WERI-Rb-1 (cell line): Measurements from ENCODE around the gene FAM229A.
"Not testable (repeated sequence)": the region's sequence is repeated elsewhere in the genome, so short reads cannot be mapped to it uniquely, and the experiment has no call there.

Experiments used
- DNase-seq: peaks from one replicate; pipeline ENCODE4 v3.0.0-alpha.2; 2020
- H3K27ac ChIP-seq: fragments of 250-450 bp; sonication (Bioruptor Pico); 2 replicates; pipeline ENCODE4 v1.5.1; 2020; ENCODE audit warnings: mild to moderate bottlenecking, moderate library complexity
- H3K27me3 ChIP-seq: fragments of 250-450 bp; sonication (Bioruptor Pico); 2 replicates; pipeline ENCODE4 v1.5.1; 2021; ENCODE audit warnings: mild to moderate bottlenecking, low read depth, moderate library complexity; ENCODE audit not compliant: insufficient read depth, severe bottlenecking
- H3K36me3 ChIP-seq: fragments of 250-450 bp; sonication (Bioruptor Pico); 2 replicates; pipeline ENCODE4 v1.5.1; 2020; ENCODE audit warnings: mild to moderate bottlenecking, moderate library complexity
- H3K4me3 ChIP-seq: 2 replicates; pipeline ENCODE4 v1.5.1; 2011; ENCODE audit warnings: low read depth, mild to moderate bottlenecking, control low read depth, low read length
- H3K9me3 ChIP-seq: fragments of 250-450 bp; sonication (Bioruptor Pico); 2 replicates; pipeline ENCODE4 v1.5.1; 2021; ENCODE audit warnings: mild to moderate bottlenecking, moderate library complexity; ENCODE audit not compliant: severe bottlenecking
- TF ChIP-seq, protein P1 (sequence below): IDR thresholded peaks from 2 replicates; pipeline ENCODE4 v1.5.1; 2011; ENCODE audit warnings: low read depth, mild to moderate bottlenecking, control low read depth, inconsistent platforms, low read length

The FAM229A gene

DNA sequence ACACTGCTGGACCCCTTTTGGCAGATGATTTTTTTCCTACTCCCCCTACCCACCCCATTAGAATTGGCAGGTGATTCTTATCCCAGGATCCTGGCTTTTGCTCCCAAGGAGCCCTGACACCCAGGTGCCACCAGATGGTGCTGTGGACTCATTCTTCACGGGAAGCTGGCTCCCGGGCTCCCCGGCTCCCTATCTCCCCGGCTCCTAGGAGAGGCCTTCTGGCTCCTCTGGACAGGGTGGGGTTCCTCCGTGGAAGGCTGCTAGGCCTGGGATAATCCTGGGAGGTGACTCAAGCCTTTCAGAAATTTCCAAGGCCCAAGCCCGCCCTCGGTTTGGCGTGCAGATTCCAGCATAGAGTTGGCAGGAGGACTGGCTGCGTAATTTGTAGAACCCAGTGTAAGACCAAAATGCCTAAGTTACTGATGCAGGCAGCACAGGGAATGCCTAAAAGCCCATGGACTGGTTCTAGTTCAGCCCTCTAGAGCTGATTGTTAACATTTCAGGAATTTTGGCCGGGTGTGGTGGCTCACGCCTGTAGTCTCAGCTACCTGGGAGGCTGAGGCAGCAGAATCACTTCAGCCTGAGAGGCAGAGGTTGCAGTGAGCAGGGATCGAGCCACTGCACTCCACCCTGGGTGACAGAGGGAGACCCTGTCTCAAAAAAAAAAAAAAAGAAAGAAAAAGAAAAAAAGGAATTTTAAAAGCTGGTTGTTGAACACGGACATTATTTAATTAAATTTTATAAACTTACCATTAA lies 38.8 kb upstream of the FAM229A start:
- Histone ChIP-seq H3K4me3 (no peak overlapping the region), H3K27me3 (no peaks in the 10 kb centered on the region), H3K27ac (peak overlapping the region; percentile 65), H3K36me3 (no peaks in the 10 kb centered on the region), H3K9me3 (no peaks in the 10 kb centered on the region)
- peak; percentile 95 for DNase-seq
- TF ChIP-seq, protein P1, sequence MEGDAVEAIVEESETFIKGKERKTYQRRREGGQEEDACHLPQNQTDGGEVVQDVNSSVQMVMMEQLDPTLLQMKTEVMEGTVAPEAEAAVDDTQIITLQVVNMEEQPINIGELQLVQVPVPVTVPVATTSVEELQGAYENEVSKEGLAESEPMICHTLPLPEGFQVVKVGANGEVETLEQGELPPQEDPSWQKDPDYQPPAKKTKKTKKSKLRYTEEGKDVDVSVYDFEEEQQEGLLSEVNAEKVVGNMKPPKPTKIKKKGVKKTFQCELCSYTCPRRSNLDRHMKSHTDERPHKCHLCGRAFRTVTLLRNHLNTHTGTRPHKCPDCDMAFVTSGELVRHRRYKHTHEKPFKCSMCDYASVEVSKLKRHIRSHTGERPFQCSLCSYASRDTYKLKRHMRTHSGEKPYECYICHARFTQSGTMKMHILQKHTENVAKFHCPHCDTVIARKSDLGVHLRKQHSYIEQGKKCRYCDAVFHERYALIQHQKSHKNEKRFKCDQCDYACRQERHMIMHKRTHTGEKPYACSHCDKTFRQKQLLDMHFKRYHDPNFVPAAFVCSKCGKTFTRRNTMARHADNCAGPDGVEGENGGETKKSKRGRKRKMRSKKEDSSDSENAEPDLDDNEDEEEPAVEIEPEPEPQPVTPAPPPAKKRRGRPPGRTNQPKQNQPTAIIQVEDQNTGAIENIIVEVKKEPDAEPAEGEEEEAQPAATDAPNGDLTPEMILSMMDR = peak; percentile 76

DNA sequence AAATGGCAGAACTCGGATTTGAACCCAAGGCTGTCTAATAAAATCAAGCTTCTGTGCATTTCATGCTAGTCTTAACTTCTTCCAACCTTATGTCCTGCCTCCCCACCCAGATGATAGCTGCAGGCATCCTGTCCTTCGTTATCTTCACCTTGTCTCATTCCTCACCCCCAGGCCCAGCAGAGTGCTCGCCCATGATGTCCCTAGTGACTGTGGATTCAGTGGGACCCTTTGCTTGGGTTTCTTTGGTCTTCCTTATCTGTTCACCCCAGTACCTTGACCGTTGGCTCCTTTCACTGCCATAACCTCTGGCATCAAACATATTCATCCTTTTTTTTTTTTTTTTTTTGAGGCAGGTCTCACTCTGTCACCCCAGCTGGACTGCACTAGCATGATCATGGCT lies 37.6 kb upstream of the FAM229A start:
- Histone ChIP-seq H3K27ac (no peak overlapping the region), H3K4me3 (no peak overlapping the region), H3K36me3 (no peaks in the 10 kb centered on the region), H3K9me3 (no peaks in the 10 kb centered on the region), H3K27me3 (no peaks in the 10 kb centered on the region)
- no peak for DNase-seq
- TF ChIP-seq, protein P1 = no peak

DNA sequence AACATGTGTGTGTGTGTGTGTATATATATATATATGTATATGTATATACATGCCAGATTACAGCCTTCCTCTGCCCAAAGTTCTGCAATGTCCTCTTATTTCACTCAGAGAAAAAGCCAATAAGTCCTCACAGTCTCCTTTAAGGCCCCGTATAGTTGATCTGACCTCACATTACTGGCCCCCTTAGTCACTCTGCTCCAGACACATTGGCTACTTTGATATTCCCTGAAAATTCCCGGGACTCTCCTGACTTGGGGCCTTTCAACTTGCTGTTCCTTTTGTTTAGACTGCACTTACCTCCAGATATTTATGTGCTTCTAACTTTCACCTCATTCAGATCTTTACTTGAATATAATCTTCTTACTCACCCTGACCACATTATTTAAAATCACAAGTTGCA lies 36.1 kb upstream of the FAM229A start:
- TF ChIP-seq, protein P1 = no peak
- Histone ChIP-seq H3K9me3 (no peaks in the 10 kb centered on the region), H3K4me3 (no peak overlapping the region), H3K27ac (no peak overlapping the region), H3K36me3 (peaks cover 4% of the 10 kb centered on the region), H3K27me3 (no peaks in the 10 kb centered on the region)
- no peak for DNase-seq

DNA sequence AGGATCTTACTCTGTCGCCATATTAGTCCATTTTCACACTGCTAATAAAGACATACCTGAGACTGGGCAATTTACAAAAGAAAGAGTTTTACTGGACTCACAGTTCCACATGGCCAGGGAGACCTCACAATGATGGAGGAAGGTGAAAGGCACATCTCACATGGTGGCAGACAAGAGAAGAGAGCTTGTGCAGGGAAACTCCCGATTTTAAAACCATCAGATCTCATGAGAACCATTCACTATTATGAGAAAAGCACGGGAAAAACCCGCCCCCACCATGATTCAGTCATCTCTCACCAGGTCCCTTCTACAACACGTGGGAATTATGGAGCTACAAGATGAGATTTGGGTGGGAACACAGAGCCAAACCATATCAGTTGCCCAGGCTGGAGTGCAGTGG lies 34.2 kb upstream of the FAM229A start:
- not testable (repeated sequence) for H3K27me3 ChIP-seq, H3K9me3 ChIP-seq, DNase-seq, H3K4me3 ChIP-seq, H3K27ac ChIP-seq
- peaks cover 21% of the 10 kb centered on the region for H3K36me3 ChIP-seq

DNA sequence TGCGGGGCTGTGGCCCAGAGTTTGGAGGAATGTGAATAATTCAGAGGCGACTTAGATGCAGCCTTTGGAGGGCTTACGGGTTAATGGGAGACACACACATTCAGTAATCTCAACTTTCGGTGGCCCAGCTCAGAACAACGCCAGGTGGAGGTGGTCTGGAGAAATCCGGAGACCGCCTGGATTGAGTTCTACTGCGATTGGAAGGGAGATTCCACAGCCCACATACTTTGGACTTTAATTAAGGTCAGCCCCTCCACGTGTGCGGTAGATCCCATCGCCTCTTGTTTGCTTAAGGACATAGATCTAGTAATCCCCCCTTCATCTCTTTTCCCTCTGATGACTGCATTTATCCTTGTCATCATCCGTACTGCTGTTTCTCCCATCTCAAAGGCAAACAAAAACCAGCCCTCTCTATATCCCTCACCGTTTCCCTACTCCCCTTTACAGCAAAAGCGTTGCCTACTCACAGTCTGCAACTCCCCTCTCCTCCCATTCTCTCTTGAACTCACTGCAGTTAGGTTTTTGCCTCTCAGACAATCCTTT lies 32.7 kb upstream of the FAM229A start:
- no peak for DNase-seq
- TF ChIP-seq, protein P1 = no peak

DNA sequence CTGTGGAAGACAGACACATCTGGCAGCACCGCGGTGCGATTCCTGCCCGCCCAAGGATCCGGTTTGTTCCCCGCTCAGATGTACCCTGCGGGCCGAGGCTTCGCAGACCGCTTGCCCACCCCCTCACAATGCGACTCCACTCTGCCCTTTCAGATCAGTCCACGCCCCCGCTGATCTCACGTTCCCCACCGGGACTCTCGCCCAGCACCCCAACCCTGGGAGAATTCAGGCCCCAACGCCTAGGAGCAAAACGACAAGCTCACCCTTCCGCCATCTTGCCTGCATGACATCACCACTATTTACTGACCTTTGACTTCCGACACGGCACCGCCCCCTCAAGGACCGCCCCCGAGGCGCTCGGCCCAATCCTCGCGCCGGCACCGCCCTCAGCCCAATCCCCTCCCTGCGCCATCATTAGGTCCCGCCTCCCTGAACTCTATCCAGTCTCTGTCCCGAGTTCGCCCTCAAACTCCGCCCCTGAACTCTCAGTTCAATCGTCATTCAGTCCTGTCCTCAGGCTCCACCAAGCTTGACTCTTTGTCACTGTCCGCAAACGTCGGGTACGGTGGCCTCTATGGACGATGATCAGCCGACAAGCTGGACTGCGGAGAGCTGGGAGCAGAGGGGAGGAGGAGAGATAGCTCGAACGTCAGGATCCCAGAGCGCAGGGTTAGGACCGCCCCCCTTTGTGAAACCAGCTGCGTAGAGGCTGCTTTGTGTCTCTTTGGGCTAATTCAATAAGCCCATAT lies 32.0 kb upstream of the FAM229A start, which contains the start of gene BSDC1:
BSDC1 (minus strand) TSS at position 301 of the 749 bp plus-strand sequence; CDS start at position 274, 27 bp downstream.
- H3K27me3 ChIP-seq = no peaks in the 10 kb centered on the region
- peak within 1 kb of the TSS; percentile 88 for H3K27ac ChIP-seq
- peak within 1 kb of the TSS; percentile 65 for H3K4me3 ChIP-seq
- peak; percentile 99 for DNase-seq
- TF ChIP-seq, protein P1 = no peak
- H3K36me3 ChIP-seq = peaks cover 41% of the 10 kb centered on the region
- H3K9me3 ChIP-seq = no peaks in the 10 kb centered on the region

More for the DNA sequence above, 32.7 kb upstream of the FAM229A start:
- Histone ChIP-seq H3K27ac (peak overlapping the region; percentile 83), H3K27me3 (no peaks in the 10 kb centered on the region), H3K4me3 (peak overlapping the region; percentile 65), H3K36me3 (peaks cover 36% of the 10 kb centered on the region), H3K9me3 (no peaks in the 10 kb centered on the region)
